Ovary (tissue), 3 donors: ENCODE measurements around the gene TTLL11.
"Not testable (repeated sequence)": the region's sequence is repeated elsewhere in the genome, so short reads cannot be mapped to it uniquely, and the experiment has no call there.

Experiments
- EP300 ChIP-seq: sonication (generic); formaldehyde crosslinking; IDR thresholded peaks from one replicate; pipeline ENCODE4 v1.6.1; 2017; ENCODE audit warnings: antibody characterized with exemption
- POLR2A ChIP-seq: fragments of 450-650 bp; IDR thresholded peaks from one replicate; pipeline ENCODE4 v1.6.1; 2017; ENCODE audit warnings: antibody characterized with exemption, mild to moderate bottlenecking, moderate library complexity
- TF ChIP-seq, protein P1 (sequence below), 3 donors: fragments of 450-650 bp in 2 of 3; fragments of 200-600 bp in 1 of 3; IDR thresholded peaks; one replicate each; pipeline versions ENCODE4 v1.5.1 to v1.8.0; 2016 to 2022; ENCODE audit warnings: antibody characterized with exemption in 3 of 3, mild to moderate bottlenecking in 1 of 3
- donor health status: DM: no; HTN: no; CAD: no.

DNA sequence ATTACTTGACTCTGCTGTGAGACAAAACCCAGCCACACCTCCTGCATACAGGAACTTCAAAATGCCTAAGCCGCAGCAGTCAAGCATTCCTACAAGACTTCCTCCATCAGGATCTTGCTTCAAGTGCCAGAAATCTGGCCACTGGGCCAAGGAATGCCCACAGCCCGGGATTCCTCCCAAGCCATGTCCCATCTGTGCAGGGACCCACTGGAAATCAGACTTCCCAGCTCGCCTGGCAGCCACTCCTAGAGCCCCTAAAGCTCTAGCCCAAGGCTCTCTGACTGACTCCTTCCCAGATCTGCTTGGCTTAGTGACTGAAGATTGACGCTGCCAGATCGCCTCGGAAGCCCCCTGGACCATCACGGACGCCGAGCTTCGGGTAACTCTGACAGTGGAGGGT, 300.6 kb downstream of the TTLL11 start:
- TF ChIP-seq POLR2A, EP300: not testable (repeated sequence)
- TF ChIP-seq, protein P1, sequence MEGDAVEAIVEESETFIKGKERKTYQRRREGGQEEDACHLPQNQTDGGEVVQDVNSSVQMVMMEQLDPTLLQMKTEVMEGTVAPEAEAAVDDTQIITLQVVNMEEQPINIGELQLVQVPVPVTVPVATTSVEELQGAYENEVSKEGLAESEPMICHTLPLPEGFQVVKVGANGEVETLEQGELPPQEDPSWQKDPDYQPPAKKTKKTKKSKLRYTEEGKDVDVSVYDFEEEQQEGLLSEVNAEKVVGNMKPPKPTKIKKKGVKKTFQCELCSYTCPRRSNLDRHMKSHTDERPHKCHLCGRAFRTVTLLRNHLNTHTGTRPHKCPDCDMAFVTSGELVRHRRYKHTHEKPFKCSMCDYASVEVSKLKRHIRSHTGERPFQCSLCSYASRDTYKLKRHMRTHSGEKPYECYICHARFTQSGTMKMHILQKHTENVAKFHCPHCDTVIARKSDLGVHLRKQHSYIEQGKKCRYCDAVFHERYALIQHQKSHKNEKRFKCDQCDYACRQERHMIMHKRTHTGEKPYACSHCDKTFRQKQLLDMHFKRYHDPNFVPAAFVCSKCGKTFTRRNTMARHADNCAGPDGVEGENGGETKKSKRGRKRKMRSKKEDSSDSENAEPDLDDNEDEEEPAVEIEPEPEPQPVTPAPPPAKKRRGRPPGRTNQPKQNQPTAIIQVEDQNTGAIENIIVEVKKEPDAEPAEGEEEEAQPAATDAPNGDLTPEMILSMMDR (IDR thresholded peaks at IDR 0.05): not testable (repeated sequence)
